Ureter (tissue), 1 donor: ENCODE results near the gene TNPO3. TPM values are rescaled to one million over a fixed set of nuclear protein-coding genes. Genes with fewer than 3 reads are reported as not detected.

Source experiments
- DNase-seq: peaks from one replicate; pipeline ENCODE4 v3.0.0-alpha.2; 2020; ENCODE audit warnings: low spot score
- total RNA-seq: library from RNA; stranded (reverse); gene quantifications from one replicate; pipeline ENCODE4 v1.2.4, GENCODE V29; 2023
- donor health status: DM: yes; HTN: yes; CAD: no.

Gene TNPO3
- total RNA-seq = 43.4 TPM

DNA sequence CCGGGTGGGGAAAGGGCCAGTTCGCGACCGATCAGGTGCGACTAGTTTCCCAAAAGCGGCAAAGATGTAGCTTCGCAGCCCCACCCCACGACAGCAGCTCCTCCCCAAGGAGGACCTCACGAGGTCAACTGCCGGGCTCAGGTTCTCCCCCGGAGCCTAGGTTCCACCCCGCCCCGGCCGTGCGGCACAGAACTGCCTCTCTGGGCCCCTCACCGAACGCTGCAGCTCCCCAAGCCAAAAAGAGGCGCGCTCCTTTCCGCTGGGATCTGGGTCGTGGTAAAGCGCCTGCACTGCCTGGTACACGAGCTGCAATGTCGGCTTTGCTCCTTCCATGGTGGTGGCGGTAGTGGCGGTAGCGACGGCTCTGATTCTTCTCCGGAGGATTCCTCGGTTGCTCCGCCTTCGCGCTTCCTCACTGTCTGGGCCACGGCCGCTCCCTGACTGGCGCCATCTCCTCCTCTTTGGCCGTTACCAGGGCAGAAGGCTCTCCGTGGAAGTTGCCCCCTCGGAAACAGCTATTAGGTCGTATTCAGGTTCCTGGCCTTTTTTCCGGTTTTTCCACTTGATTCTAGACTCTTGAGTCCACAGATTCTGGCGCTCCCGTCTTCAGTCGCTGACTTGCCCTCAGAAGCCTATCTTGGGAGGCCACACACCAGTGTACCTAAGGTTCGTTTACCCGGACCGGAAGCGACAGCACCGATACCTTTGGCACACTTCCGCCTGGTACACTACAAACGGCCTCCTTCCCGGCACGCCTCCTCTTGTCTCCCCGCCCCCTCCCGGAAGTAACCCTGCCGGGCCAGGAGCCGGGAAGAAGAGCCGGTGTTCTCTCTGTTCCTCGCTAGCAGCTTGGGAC lies at the start of gene TNPO3:
TNPO3 (minus strand) TSS at position 674 of the 856 bp plus-strand sequence; CDS start at position 333, 341 bp downstream.
- DNase-seq = peak; percentile 94

DNA sequence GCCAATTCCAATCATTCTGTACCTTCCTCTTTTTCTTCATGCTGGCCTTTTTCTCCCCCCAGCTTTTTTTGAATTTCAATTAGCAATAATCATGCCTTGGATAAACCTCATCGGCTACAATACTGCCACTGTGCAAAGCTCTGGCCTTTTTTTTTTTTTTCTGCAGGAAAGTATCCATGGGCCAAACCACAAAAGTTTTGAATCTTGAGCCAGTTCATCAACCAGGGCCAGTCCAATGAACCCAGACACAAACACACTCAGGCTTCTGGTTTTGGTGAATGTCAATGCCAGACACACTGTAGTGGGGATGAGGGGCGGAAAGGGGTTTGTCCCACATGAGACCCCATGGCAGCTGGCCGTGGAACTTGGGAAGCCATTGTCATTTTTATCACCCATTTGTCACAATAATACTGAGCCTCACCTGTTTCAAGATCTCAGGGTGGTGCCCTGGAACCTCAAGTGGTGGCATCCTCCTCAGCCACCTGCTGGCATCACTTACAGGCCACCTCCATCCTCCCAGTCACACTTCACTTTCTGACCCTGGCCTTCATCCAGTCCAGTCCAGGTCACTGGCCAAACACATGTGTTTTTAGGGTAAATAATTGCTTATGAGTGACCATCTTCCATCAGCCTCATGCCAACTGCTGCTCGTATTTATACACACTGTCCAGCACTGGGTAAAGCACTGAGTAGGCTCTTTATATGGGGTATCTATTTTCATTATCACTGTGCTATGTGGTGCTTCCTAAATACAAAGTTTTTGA lies 48.8 kb upstream of the TNPO3 start:
- no peak for DNase-seq

DNA sequence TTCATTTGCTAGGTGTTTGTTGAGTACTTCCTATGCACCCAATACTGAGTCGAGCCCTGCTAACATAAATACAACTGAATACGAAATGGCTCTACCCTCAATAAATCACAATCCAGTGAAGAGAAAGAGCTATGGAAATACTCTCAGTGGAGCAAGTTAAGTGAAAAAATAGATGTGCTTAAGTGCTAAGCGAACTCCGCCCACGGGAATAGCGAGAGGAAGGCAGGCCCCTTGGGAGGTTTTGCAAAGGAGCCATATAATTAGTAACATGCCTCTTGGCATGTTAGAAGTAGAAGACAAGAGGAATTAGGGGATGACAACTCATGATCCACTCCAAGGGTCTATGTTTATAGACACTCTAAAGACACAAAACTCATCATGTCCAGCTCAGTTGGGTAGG lies 46.8 kb upstream of the TNPO3 start:
- DNase-seq = no peak

DNA sequence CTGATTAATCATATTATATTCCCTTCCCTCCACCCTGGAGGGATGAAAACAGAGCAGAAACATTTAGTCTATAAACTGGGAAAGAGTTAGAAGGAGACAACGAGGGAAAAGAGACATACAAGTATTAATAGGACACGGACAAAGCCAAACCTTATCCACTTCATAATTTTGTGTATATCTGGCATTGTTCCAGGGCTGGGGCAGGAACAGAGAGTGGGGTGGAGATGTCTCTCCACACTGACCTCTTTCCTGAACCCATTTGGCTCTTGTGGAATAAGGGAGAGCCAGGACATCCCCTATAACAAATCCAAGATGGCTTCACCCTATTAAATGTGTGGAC lies 45.9 kb upstream of the TNPO3 start:
- no peak for DNase-seq

DNA sequence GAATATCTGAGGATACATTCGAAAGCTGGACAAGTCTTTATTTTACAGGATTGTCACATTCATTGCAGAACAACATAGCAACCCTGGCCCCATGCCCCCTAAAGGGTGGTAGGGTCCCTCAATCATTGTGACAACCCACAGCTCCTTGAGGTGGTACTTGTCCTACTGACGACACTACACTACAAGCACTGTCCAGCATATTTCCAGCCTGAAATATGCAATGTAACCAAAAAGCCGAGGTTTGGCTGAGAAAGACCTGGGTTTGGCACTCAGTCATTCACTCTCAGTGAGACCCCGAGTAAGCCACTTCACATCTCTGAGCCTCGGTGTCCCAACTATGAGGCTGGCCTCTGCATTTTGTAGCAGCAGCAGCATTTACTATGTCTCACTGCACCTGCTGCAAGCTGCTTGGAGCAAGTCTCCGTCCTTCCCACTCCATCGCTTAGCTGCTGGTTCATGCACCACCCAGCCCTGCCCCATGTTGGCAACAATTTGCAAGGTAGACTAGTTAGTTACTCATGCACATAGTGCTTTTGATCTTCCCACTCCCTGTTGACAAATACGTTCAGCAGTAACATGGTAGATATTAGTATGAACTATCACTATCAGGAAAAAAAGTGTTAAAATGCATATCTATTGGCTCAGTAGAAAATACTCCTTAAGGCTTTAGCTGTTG lies 43.6 kb upstream of the TNPO3 start:
- DNase-seq = no peak

DNA sequence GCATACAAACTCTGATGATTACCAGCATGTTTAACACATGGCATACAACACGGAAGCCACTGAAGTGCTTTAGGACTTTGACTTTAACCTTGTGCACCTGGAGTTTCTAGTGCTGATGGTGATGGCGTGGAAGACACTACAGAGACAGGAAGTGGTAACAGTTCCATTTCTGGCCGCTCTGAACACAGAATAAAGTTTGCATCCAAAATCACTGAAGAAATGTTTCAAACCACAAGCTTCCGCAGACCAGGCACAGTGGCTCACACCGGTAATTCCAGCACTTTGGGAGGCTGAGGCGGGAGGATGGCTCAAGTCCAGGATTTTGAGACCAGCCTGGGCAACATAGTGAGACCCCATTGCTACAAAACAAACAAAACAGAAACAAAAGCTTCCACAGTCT lies 40.3 kb upstream of the TNPO3 start:
- no peak for DNase-seq

DNA sequence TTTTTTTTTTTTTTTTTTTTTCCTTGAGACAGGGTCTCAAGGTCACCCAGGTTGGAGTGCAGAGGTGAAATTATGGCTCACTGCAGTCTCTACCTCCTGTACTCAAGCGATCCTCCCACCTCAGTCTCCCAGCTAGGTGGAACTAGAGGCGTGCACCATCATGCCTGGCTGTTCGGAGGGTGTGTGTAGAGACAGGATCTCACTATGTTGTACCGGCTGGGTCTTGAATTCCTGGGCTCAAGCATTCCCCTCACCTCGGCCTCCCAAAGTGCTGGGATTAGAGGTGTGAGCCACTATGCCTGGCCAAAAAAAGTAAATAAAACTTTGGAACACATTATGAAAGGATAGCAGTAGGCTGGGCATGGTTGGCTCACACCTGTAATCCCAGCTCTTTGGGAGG lies 39.6 kb upstream of the TNPO3 start:
- DNase-seq = no peak

DNA sequence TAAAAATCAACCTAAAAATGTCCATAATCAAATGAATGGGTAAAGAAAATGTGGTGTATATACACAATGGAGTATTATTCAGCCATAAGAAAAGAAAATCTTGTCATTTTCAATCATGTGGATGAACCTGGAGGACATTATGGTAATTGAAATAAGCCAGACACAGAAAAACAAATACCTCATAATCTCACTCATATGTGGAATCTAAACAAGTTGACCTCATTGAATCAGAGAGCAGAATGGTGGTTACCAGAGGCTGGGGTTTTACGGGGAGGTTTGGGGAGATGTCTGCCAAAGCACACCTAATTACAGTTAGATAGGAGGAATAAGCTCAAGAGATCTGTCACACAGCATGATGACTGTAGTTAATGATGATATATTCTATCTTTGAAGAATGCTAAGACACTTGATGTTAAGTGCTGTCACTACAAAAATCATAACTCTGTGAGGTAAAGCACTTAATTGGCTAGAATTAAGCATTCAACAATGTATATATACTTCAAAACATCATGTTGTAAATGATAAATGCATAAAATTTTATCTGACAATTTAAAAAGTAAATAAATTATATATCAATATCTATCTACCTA lies 39.1 kb upstream of the TNPO3 start:
- no peak for DNase-seq

DNA sequence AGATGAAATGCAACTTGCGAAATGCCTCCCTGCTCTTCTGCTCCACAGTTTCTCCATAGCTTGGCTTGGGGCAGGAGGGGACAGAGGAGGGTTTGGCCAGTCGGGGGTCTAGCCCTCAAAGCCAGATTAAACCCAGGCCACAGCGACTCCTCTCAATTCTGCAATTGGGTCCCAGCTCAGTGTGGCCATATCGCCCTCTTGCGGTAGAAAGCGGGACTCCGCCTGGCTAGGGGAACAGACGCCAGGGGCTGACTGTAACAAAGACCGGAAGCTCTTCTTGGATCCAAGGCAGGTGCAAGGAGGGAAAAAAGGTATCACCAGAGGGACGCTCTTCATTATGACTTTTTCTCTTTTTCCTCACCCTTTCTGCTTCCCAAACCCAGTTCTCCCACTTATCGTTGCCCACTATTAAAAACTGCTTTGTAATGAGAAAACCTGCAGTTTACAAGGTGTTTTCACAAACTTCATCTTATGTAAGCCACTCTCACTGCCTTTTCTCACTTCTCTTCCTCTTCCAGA lies 36.6 kb upstream of the TNPO3 start:
- DNase-seq = peak; percentile 84

DNA sequence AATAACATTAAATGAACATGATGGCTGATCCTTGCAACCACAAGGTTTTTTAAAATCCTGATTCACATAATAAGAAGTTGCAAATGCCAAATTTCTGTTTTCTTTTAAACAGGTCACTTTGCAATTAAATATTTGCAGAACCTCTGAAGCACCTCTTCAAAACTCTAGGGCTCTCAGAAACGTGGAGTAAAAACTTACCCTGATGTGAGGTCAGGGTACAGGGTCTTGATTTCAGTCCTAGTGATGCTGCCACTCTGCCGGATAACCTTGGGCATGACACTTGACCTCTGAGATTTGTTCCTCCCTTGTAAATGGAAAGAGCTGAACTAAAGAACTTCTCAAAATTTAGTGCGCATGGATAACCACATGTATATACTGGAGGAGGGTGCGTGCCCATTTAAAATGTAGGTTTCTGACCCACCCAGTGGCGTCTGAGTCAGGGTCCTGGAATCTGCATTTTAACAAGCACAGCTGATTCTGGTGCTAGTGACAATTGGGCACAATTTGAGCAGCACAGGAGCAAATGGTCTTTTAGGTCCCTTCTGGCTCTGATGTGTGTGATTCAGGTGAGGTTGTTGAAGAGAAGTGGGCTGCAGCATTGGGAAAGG lies 35.5 kb upstream of the TNPO3 start:
- no peak for DNase-seq

DNA sequence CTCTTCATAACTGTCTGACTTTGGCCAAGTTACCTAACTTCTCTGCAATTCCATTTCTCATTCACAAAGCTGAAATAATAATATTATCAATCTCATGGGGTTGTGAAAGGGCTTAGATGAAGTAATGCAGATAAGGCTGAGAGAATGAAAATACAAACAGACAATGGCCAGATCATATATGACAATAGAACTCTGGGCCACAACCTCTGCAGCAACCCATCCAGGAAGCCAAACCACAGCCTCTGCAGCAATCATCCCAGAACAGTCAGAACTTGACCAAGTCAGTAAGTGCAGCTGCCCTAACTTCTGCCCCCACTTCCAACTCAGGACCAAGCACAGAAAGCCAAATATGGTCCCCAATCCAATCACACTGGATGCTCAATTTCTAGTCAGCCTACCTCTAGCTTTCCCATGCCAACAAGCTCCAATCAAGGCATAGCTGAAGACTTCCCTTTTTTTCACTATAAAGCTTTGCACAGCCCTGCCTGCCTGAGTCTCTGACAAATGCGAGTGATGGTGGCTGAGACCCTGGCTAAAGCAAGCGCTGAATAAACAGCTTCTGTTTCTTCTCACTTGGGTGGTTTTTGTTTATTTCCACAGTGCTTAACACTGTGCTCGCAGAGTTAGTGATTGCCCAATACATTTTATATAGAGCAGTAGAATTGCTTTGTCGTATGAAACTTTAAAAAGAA lies 34.8 kb upstream of the TNPO3 start:
- no peak for DNase-seq

DNA sequence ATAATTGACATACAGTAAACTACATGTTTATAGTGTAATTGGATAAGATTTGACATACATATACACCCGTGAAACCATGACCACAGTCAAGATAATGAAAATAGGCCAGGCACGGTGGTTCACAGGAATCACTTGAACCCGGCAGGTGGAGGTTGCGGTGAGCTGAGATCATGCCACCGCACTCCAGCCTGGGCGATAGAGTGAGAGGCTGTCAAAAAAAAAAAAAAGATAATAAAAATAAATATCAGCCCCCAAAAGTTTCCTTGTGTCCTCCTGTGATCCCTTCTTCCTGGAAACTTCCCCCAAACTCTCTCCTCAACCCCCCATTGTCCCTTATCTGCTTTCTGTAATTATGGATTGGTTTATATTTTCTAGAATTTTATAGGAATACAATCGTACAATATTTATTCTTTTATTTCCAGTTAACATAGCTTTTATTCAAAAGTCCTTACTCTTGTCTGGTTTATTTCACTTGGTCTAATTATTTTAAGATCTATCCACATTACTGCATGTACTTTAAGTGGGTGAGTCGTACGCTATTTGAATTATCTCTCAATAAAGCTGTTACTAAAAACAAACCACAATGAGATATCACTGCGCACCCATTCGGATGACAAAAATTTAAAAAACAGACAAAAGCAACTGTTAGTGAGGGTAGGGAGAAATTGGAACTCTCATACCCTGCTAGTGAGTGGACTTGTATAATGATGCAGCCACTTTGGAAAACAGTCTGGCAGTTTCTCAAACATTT lies 30.1 kb upstream of the TNPO3 start:
- no peak for DNase-seq

DNA sequence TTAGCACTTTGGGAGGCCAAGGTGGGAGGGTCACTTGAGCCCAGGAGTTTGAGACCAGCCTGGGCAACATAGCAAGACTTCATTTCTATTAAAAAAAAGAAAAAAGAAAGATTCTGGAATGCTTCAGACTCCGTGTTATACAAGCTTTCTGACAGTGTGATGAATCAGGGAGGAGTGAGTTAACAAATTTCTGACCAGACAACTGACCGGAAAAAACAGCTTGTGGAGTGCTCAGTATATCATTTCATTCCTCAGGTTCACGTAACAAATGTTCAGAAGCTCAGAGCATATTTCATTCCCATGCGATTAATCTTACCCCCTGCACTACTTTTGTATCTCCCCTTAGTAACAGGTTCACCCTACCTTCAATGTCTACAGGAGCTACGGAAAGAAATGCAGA lies 28.6 kb upstream of the TNPO3 start:
- no peak for DNase-seq

DNA sequence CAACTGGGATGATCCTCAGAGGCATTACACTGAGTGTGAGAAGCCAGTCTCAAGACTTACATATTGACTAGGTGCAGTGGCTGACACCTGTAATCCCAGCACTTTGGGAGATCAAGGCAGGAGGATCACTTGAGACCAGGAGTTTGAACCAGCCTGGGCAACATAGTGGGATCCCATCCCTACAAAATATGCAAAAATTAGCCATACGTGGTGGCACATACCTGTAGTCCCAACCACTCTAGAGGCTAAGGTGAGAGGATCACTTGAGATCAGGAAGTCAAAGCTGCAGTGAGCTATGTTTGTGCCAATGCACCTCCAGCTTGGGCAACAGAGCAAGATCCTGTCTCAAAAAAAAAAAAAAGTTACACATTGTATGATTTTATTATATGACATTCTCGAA lies 23.5 kb upstream of the TNPO3 start:
- no peak for DNase-seq

DNA sequence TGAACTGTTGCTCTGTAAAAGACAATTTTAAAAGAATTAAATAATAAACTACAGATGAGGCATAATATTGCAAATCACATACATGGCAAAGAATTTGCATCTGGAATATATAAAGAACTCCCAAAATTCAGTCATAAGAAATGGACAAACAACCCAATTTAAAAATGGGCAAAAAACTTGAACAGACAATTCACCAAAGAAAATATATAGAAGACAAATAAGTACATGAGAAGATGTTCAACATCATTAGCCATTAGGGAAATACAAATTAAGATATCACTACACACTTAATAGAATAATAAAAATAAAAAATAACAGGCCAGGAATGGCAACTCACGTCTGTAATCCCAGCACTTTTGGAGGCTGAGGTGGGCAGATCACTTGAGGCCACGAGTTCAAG lies 22.0 kb upstream of the TNPO3 start:
- no peak for DNase-seq

DNA sequence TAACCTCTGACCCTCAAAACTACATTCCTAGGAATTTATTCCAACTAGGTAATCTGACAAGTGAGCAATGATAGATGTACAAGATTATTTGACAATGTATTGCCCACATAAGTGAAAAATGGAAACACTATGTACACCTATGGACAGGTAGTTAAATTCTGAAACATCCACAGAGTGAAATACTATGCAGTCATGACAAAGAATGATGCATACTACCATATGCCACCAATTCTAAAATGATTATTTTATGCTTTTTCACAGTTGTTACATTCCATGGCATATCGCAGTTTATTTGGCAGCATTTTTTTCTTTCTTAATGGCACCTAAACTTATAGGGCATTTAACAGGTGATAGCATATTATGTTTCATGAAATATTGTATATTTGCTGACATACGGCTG lies 20.1 kb upstream of the TNPO3 start:
- DNase-seq = no peak

DNA sequence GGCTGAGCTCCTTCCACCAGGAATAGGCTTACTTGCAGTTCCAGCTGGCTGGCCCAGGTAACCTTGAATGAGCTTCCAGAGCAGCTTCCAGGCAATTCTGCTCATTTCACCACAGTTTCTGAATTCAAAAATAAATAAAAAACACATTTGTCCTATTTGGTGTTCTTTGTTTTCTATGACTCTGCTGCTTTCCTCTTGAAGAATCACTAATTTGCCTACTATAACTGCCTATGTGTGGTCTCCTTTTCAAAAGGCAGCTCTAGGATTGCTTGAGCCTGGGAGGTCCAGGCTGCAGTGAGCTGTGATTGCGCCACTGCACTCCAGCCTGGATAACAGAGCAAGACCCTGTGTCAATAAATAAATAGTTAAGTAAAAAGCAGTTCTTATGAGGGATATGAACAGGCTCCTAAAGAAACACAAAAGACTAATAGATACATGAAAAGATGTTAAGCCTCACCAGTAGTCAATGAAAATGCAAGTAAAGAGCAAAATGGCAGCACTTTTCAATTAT lies 19.5 kb upstream of the TNPO3 start:
- DNase-seq = no peak

DNA sequence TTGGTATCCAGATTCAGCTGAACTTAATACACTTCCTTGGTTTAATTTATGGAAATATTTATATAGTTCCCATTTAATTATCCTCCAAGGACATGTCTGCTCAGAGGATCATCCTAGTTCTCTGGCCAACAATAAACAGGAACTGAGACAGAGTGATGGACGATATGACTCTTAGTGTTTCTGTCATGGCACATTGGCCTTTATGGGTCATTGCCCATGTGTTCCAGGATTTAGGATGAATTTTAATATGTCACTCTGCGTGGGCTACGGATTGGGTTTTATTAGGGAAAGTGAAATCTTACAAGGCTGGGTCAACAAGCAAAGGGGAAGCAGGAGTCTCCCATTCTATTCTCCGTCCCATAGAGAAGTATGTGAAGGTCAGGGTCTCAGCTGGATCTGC lies 18.8 kb upstream of the TNPO3 start:
- DNase-seq = no peak

DNA sequence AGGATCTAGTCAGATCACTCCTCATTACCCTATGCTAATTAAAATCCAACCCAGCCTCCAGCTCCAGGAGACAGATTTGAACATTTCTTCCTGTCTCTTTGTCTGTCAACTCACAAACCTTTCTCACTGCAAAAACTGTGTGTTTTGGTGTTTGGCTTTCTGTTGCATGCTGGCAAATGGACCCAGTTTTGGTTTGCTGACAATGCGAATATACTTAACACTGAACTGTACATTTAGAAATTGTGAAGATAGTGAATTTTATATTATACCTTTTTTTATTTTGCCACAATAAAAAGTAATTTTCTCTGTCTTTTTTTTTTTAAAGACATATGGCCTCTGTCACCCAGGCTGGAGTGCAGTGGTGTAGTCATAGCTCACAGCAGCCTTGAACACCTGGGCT lies 18.3 kb upstream of the TNPO3 start:
- no peak for DNase-seq

DNA sequence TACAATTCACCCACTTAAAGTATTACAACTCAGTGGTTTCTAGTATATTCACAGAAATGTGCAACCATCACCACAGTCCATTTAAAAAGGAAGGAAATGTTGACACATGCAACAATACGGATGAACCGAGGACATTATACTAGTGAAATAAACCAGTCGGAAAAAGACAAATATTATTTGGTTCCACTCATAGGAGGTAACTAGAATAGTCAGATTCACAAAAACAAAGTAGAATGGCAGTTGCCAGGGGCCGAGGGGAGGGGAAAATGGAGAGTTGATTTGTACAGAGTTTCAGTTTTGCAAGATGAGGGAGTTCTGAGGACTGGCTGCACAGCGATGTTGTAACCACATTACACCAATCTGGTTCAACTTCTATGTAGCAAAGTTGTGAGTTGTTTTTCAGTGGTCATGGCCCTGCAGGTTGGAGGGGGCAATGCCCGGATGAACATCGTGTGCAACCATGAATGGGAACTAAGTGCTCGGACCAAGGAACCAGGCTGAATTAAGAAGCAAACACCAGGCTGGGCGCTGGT lies 17.6 kb upstream of the TNPO3 start:
- DNase-seq = no peak
